Heart left ventricle (tissue), 13 donors: ENCODE results near the gene ACTA1.
"Not testable (repeated sequence)": the region's sequence is repeated elsewhere in the genome, so short reads cannot be mapped to it uniquely, and the experiment has no call there.

Experiments used
- POLR2A ChIP-seq, 2 donors: fragments of 450-650 bp; IDR thresholded peaks; one replicate each; pipeline ENCODE4 v1.6.1; 2017; ENCODE audit warnings: antibody characterized with exemption in 2 of 2, mild to moderate bottlenecking in 2 of 2, moderate library complexity in 2 of 2
- TF ChIP-seq, protein P1 (sequence below), 12 donors: fragments of 200-600 bp; sonication (generic) in 4 of 12; IDR thresholded peaks; one replicate each; pipeline versions ENCODE4 v1.5.0 to v1.8.0; 2018 to 2022; ENCODE audit warnings: antibody characterized with exemption in 12 of 12, mild to moderate bottlenecking in 5 of 12
- donor health status: ischemic (EF 13 %, LVEDD 7.1; RV severe dilation, severe dysfunction).
- donor health status: DM: no; HTN: yes; CAD: no.
- donor health status: DM: no; HTN: no; CAD: no.
- donor health status: ischemic (EF 25% LVEDD 6.9; RV normal size, moderate dysfunction).
- donor health status: ischemic (EF 25% LVEDD 5.7; RV mildly dilated, moderate dysfunction).
- donor health status: ischemic (EF 35%, LVEDD 5.7; RV mildly dilated, moderate dysfunction).
- donor health status: nonischemic (EF 11% LVEDD 7.7; RV severe dilation, severe dysfunction).
- donor health status: DM: yes; HTN: yes; CAD: no.
- donor health status: PGD.
- donor health status: ischemic (EF 29% LVEDD 5.4; RV normal size, mild dysfunction).
- donor health status: nonischemic (EF 23%, LVEDD 6.1; RV moderate dilation, normal function).

DNA sequence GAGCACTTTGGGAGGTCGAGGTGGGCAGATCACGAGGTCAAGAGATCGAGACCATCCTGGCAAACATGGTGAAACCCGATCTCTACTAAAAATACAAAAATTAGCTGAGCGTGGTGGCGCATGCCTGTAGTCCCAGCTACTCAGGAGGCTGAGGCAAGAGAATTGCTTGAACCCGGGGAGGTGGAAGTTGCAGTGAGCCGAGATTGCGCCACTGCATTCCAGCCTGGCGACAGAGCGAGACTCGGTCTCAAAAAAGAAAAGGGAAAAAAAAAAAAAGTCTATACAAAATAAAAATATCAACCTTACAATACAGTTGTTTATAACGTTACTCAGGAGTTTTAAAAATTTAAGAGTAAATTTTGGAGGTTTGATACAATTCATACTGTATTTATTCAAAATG, 42.0 kb upstream of the ACTA1 start:
- TF ChIP-seq POLR2A (IDR thresholded peaks at IDR 0.05), result not testable (repeated sequence)
- TF ChIP-seq, protein P1, sequence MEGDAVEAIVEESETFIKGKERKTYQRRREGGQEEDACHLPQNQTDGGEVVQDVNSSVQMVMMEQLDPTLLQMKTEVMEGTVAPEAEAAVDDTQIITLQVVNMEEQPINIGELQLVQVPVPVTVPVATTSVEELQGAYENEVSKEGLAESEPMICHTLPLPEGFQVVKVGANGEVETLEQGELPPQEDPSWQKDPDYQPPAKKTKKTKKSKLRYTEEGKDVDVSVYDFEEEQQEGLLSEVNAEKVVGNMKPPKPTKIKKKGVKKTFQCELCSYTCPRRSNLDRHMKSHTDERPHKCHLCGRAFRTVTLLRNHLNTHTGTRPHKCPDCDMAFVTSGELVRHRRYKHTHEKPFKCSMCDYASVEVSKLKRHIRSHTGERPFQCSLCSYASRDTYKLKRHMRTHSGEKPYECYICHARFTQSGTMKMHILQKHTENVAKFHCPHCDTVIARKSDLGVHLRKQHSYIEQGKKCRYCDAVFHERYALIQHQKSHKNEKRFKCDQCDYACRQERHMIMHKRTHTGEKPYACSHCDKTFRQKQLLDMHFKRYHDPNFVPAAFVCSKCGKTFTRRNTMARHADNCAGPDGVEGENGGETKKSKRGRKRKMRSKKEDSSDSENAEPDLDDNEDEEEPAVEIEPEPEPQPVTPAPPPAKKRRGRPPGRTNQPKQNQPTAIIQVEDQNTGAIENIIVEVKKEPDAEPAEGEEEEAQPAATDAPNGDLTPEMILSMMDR (IDR thresholded peaks at IDR 0.05), result not testable (repeated sequence)
